Activated naive CD4-positive, alpha-beta T cell treated with anti-CD3 and anti-CD28 coated beads, Interleukin-2, amount 50 U/mL, for 16 hours (primary cell): Measurements from ENCODE around the gene ADAM11.
"Not testable (repeated sequence)": the region's sequence is repeated elsewhere in the genome, so short reads cannot be mapped to it uniquely, and the experiment has no call there.

Experiments
- DNase-seq: peaks from one replicate; pipeline ENCODE4 v3.0.0-alpha.2; 2020

The ADAM11 gene

GRCh38 chr17:44798356-44798755, 39.6 kb downstream of the ADAM11 start:
- no peak for DNase-seq

DNA sequence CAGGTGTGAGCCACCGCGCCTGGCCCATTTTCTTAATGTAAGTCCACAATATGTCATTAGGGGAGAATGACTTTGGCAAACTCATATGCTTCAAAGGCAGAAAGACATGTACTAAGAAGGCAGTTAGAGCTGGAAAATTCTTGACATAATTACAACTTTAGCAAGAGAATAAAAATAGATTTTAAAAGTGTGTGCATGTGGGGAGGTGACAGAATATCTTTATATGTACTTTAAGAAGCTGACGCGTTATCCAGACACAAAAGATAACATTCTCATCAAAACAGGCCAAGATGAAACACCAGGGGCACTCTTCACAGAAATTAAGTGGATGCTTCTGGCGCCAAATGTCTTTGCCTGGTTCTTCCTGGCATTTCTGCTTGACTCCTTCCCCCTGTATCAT, 43.1 kb downstream of the ADAM11 start:
- no peak for DNase-seq

DNA sequence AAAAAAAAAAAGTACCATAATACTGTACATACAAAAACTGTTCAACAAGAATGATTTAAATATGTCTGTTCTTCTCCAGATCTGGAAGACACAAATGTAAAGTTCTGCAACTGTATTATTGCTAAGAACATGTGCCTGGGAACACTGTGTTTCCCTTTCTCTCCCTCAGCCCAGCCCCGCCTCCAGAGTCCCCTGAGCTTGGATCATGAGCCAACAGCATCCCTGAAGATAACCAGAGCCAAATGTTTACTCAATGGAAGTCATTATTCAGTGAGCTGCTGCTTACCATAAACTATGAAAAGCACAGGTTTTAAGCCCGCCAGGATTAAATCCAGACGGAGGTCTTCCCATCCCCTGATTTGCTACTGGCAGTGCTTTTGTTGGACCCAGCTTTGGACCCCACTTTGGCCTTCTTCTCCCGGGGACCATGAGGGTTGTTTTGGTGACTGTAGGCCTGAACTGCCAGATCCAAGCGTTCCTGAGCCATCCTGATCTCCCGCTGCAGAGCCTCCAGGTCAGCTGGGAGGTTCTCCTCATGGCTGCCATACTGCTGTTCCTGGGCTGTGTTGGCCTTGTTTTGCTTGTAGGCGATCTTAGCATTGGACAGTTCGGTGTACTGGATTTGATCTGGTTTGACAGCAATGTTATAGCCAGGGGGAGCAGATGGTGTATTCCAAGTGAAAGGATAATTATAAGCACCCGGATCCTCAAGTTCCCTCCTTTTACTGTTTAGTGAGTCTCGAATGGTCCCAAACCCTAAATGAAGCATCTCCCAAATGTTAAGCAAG, 45.7 kb downstream of the ADAM11 start:
- DNase-seq: no peak

- DNase-seq: no peak
Measured at GRCh38 chr17:44807093-44807816, 48.5 kb downstream of the ADAM11 start.

- no peak for DNase-seq
Measured at GRCh38 chr17:44807817-44808155, 49.0 kb downstream of the ADAM11 start.

DNA sequence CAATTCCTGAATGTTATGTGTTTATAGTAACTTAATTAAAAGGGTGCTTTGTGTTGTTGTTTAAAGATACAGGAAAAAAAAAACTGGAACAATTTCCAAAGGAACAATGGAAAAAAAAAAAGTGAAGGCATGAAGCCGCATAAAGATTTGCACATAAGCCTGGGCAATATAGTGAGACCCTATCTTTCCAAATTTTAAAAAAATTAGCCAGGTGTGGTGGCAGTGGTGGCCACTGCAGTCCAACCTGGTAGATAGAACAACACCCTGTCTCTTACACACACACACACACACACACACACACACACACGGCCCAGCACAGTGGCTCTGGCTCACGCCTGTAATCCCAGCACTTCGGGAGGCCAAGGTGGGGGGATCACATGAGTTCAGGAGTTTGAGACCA, 49.4 kb downstream of the ADAM11 start:
- DNase-seq: no peak

- DNase-seq: not testable (repeated sequence)
Measured at GRCh38 chr17:44808656-44809388, 50.0 kb downstream of the ADAM11 start.

GRCh38 chr17:44812263-44812662, 53.5 kb downstream of the ADAM11 start:
- no peak for DNase-seq

- not testable (repeated sequence) for DNase-seq
Measured at GRCh38 chr17:44818508-44818907, 59.7 kb downstream of the ADAM11 start.

GRCh38 chr17:44820631-44821212, 61.9 kb downstream of the ADAM11 start:
- DNase-seq: no peak

GRCh38 chr17:44825236-44825635, 66.4 kb downstream of the ADAM11 start:
- not testable (repeated sequence) for DNase-seq

DNA sequence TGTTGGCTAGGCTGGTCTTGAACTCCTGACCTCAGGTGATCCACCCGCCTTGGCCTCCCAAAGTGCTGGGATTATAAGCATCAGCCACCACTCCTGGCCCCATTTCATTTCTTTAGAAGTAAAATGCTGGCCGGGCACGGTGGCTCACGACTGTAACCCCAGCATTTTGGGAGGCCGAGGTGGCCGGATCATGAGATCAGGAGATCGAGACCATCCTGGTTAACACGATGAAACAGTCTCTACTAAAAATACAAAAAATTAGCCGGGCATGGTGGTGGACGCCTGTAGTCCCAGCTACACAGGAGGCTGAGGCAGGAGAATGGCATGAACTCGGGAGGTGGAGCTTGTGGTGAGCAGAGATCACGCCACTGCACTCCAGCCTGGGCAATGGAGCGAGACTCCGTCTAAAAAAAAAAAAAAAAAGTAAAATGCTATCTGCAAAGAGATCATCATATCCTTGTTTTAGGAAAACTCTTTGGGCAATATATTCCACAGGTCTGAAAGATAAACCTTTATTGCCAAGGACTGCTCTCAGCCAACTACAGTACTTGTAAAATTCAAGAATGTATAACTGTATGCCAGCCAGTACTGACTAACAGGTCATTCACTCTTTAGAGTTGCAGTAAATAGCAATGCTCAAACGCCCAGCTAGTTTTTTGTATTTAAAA, 67.5 kb downstream of the ADAM11 start:
- DNase-seq: no peak

DNA sequence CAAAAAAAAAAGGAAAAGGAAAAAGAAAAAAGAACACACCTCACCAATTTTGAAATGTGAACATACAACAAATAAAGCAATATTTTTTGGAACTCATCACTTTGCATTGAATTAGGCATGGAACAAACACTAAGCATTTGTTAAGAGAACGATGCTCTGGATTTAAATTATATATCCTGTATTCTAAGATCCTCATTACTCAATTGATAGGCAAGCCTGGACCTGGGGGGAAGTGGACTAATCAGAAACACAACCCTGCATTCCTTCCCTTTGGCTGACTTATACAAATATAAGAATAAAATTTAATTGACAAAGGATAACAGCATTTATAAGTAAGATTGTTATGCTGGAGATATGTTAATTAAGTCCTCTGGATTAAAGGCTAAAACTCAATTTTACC, 69.1 kb downstream of the ADAM11 start:
- no peak for DNase-seq

DNA sequence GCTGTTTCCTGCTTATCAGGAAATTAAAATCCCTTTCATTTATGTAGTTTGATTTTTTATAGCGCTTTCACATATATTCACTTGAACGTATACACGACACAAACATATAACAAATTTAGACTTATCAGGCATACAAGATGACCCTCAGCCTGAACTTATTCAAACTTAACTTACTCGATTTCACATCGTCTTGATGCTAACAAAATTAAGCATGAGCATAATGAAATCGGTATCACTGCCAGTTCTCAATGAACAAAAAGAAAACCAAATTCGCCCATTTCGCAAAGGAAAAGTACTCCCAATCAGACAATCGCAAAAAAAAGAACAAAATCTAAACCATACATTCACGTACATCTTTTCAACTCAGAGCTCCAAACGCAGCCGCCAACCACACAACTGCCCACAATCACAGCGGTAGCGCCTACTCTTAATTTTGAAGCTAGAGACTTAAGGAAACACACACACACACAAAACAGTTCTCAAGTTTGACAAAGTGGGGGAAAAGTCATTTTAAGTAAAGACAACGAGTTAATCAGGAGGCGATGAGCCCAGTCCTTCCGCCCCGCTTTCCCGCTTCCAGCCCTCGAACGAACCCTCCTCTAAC, 70.2 kb downstream of the ADAM11 start:
- no peak for DNase-seq

DNA sequence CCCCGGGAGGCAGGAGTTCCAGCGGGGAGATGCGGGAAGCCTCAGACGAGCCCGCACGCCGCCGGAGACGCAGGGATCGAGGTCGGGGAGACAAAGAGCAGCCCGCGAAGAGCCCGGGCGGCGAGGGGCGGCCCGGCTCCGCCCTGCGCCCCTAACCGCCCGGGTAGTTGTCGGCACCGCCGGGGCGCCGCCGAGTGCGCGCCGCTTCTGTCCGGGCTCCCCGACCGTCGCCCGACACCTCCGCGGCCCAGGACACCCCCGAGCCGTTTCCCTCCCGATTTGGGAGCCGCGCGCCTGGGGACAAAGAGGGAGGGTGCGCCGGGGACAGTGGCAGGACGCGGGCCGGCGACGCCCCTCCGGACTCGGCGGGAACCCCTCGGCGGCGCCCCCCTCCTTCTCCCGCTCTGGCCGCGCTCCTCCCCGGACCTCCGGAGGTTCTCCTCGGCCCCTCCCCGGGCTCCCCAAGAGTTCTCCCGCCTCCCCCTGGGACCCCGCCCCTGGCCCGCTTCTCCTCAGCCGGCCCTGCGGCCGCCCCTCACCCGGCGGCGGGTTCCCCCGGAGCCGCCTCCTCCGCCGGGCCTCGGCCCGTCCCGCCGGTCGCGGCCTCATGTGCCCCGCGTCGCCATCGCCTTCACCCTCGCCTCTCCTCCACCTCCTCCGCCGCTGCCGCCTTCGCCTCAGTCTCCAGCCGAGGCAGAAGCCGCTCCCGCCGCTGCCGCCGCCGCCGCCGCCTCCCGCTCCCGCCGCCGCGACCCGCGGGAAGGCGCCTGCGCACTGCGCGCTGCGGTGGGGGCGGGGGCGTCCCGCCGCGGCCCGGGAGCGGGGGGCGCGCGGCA, 71.0 kb downstream of the ADAM11 start, which contains the start of gene GJC1:
TSS of gene GJC1 (minus strand) at position 765 of the 836 bp plus-strand sequence. CDS start 24,470 bp downstream, outside the sequence.
- peak; percentile 21 for DNase-seq

DNA sequence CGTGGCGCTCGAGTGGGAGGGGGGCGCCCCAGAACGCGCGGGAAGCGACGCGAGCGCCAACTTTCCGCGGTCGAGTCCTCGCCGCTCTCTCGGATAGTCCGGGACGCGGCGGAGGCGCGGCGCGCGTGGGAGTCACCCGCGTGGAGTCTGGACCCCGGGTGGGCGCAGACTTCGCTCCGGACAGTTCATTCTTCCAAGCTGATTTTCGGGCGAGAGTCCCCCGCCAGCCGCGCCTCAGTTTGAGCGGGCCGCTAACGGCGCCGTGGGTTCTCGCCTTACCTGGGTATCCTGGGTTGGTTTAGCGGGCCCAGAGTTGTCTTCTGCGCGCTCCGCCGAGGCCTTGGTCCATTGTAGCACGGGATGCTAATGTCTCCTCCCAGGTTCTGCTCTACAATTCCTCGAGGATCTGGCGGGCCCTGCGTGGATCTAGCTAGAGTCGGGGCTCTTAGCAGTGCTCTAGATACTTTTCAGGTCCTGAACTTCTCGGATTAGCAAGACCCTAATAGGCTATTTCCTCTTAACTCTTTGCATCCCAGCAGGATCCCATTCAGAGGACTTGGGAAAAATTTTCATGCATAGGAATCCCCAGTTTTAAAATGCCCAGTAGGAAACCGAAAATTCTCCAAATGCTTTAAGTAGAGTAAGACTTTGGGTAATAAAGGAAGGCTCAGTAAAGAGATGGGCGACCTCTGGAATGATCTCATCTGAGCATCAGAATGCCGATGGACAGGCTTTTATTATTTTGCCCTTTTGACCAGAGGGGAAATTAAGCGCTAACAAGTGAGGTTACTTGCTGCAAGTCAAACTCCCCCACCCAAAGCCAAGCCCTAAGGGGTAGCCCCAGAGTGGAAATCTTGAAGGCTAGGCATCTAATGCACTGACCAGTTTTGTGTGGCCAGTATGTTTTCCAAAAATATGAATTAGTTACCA, 71.8 kb downstream of the ADAM11 start:
- peak; percentile 25 for DNase-seq

DNA sequence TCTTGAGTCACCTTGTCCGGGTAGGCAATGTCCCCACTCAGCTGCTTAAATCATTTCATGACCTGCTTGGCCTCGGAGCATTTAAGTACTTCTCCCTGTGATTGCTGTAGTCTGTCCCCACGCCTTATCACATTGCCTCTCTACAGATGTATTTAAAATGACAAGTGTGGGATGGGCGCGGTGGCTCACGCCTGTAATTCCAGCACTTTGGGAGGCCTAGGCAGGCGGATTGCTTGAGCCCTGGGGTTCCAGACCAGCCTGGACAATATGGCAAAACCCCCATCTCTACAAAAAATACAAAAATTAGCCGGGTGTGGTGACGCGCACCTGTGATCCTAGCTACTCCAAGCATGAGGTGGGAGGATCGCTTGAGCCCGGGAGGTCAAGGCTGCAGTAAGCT, 72.6 kb downstream of the ADAM11 start:
- DNase-seq: no peak
